GM12865 (cell line): ENCODE measurements around the gene D2HGDH.
"Not testable (repeated sequence)": the region's sequence is repeated elsewhere in the genome, so short reads cannot be mapped to it uniquely, and the experiment has no call there.

Source experiments
- DNase-seq: peaks from one replicate; pipeline ENCODE4 v3.0.0; 2010; ENCODE audit warnings: low read depth
- H3K4me3 ChIP-seq: 2 replicates; pipeline ENCODE4 v1.5.1; 2011; ENCODE audit warnings: mild to moderate bottlenecking, low read depth, low read length, control low read depth
- CTCF ChIP-seq: IDR thresholded peaks from 2 replicates; pipeline ENCODE4 v1.5.1; 2011; ENCODE audit warnings: low read length, control low read depth, low read depth, inconsistent platforms; ENCODE audit not compliant: insufficient read depth; ENCODE audit errors: missing control alignments

The D2HGDH gene

GRCh38 chr2:241752689-241753276 is 18.4 kb downstream of the D2HGDH start:
- no peak for DNase-seq
- TF ChIP-seq CTCF = no peak
- H3K4me3 ChIP-seq = no peak overlapping the region

GRCh38 chr2:241753493-241753892 is 19.1 kb downstream of the D2HGDH start:
- no peak for DNase-seq
- TF ChIP-seq CTCF = no peak
- H3K4me3 ChIP-seq = no peak overlapping the region

GRCh38 chr2:241754042-241754441 is 19.6 kb downstream of the D2HGDH start:
- DNase-seq = no peak
- no peak for TF ChIP-seq CTCF
- H3K4me3 ChIP-seq = no peak overlapping the region

- no peak overlapping the region for H3K4me3 ChIP-seq
- no peak for TF ChIP-seq CTCF
- DNase-seq = no peak
Observed at GRCh38 chr2:241755166-241755565, 20.7 kb downstream of the D2HGDH start.

GRCh38 chr2:241755777-241756176 is 21.3 kb downstream of the D2HGDH start:
- no peak for DNase-seq
- H3K4me3 ChIP-seq = no peak overlapping the region
- TF ChIP-seq CTCF = no peak

GRCh38 chr2:241759067-241759807 is 24.8 kb downstream of the D2HGDH start:
- H3K4me3 ChIP-seq = no peak overlapping the region
- no peak for TF ChIP-seq CTCF
- no peak for DNase-seq

- DNase-seq, H3K4me3 ChIP-seq: not testable (repeated sequence)
Observed at GRCh38 chr2:241759893-241760292, 25.5 kb downstream of the D2HGDH start.
